ENCODE measurements around the gene EPAS1.

EPAS1 gene

GRCh38 chr2:46411985-46412384, 114.8 kb downstream of the EPAS1 start:
- no peak overlapping the region for H3K27ac ChIP-seq (replicated peaks)

GRCh38 chr2:46413111-46413510, 115.9 kb downstream of the EPAS1 start:
- no peak for DNase-seq (ENCODE audit: low read depth in 1 of 2, low spot score in 1 of 2)
- TF ChIP-seq REST (IDR thresholded peaks at IDR 0.05; ENCODE audit: insufficient replicate concordance, low read depth) (no peak), GABPA (IDR thresholded peaks at IDR 0.05; ENCODE audit: low read depth) (no peak), POLR2AphosphoS5 (IDR thresholded peaks at IDR 0.05; ENCODE audit: low read depth) (no peak), CTCF (IDR thresholded peaks at IDR 0.05; ENCODE audit: insufficient read depth, low read length) (no peak), SPI1 (IDR thresholded peaks at IDR 0.05; ENCODE audit: borderline replicate concordance, low read depth) (no peak)
- H3K27me3 ChIP-seq (ENCODE audit: insufficient read depth, poor library complexity, severe bottlenecking): no peaks in the 10 kb centered on the region
- no peak overlapping the region for H3K4me3 ChIP-seq (replicated peaks; ENCODE audit: insufficient read depth, low read length)
- H3K27ac ChIP-seq (replicated peaks): no peak overlapping the region

More at GRCh38 chr2:46411985-46412384, 114.8 kb downstream of the EPAS1 start:
- no peak for TF ChIP-seq SPI1 (IDR thresholded peaks at IDR 0.05; ENCODE audit: borderline replicate concordance, low read depth)
- no peak overlapping the region for H3K4me3 ChIP-seq (replicated peaks; ENCODE audit: insufficient read depth, low read length)
- no peaks in the 10 kb centered on the region for H3K27me3 ChIP-seq (ENCODE audit: insufficient read depth, poor library complexity, severe bottlenecking)
- no peak for DNase-seq (ENCODE audit: low read depth in 1 of 2, low spot score in 1 of 2)

- Histone ChIP-seq H3K4me3 (replicated peaks; ENCODE audit: insufficient read depth, low read length) (no peak overlapping the region), H3K27me3 (ENCODE audit: insufficient read depth, poor library complexity, severe bottlenecking) (no peaks in the 10 kb centered on the region), H3K27ac (replicated peaks) (no peak overlapping the region)
- no peak for DNase-seq (ENCODE audit: low read depth in 1 of 2, low spot score in 1 of 2)
- TF ChIP-seq REST (IDR thresholded peaks at IDR 0.05; ENCODE audit: insufficient replicate concordance, low read depth): no peak
- no peak for TF ChIP-seq GABPA (IDR thresholded peaks at IDR 0.05; ENCODE audit: low read depth)
- TF ChIP-seq SPI1 (IDR thresholded peaks at IDR 0.05; ENCODE audit: borderline replicate concordance, low read depth): no peak
- no peak for TF ChIP-seq POLR2AphosphoS5 (IDR thresholded peaks at IDR 0.05; ENCODE audit: low read depth)
- no peak for TF ChIP-seq CTCF (IDR thresholded peaks at IDR 0.05; ENCODE audit: insufficient read depth, low read length)
Measured at GRCh38 chr2:46413631-46414030, 116.4 kb downstream of the EPAS1 start.

- no peak overlapping the region for H3K27ac ChIP-seq (replicated peaks)
- no peaks in the 10 kb centered on the region for H3K27me3 ChIP-seq (ENCODE audit: insufficient read depth, poor library complexity, severe bottlenecking)
- DNase-seq (ENCODE audit: low read depth in 1 of 2, low spot score in 1 of 2): no peak
- H3K4me3 ChIP-seq (replicated peaks; ENCODE audit: insufficient read depth, low read length): no peak overlapping the region
- TF ChIP-seq REST (IDR thresholded peaks at IDR 0.05; ENCODE audit: insufficient replicate concordance, low read depth): no peak
- no peak for TF ChIP-seq SPI1 (IDR thresholded peaks at IDR 0.05; ENCODE audit: borderline replicate concordance, low read depth)
- TF ChIP-seq CTCF (IDR thresholded peaks at IDR 0.05; ENCODE audit: insufficient read depth, low read length): no peak
- TF ChIP-seq GABPA (IDR thresholded peaks at IDR 0.05; ENCODE audit: low read depth): no peak
- TF ChIP-seq POLR2AphosphoS5 (IDR thresholded peaks at IDR 0.05; ENCODE audit: low read depth): no peak
Measured at GRCh38 chr2:46414701-46415100, 117.5 kb downstream of the EPAS1 start.

Data from HL-60 (cell line).